HG02852 (cell line): ENCODE measurements around the gene PTCD2.

ENCODE experiments used
- ATAC-seq: cut with Tn5 transposase; IDR thresholded peaks from one replicate; pipeline ENCODE4 v1.9.1; 2021; ENCODE audit warnings: mild to moderate bottlenecking, moderate library complexity; ENCODE audit not compliant: unreplicated experiment

The PTCD2 gene, protein sequence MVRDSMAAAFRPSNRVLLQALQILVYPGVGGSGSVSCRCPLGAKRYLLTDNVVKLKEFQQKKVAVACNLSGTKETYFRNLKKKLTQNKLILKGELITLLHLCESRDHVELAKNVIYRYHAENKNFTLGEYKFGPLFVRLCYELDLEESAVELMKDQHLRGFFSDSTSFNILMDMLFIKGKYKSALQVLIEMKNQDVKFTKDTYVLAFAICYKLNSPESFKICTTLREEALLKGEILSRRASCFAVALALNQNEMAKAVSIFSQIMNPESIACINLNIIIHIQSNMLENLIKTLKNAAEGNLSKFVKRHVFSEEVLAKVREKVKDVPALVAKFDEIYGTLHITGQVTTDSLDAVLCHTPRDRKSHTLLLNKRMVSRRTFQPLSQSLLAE

DNA sequence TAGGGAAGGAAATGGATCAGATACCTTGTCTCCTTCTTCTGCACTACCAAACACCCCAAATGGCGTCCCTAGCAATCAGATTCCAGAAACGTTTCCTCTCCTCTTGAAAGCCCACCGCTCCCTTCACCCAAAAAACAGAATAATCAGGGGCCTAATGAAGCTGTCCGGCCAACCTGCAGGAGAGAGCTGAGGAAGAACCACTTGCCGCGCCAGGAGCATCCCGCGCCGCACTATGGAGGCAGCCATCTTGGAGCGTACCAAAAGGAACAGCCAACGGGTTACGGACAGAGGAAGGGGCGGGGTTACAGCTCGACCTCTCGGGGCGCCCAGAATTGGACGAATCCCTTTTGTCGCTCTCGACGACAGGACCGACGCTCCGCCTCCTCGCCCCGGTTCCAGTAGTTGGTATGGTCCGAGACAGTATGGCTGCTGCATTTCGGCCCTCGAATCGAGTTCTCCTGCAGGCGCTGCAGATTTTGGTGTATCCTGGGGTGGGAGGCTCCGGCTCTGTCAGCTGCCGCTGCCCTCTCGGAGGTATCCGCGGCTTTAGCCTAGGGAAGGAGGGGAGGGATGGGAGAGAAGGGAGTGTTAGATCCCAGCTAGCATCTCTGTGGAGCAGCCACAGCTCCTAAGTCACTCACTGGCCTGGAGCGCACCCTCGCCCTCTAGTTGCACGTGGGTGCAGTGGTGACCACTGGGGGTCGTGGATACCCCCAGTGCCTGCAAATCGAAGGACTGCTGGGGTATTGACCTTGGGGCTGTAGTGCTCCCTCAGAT is at the start of gene PTCD2, which contains the start of gene MRPS27:
PTCD2 (plus strand) TSS at position 398 of the 777 bp plus-strand sequence; CDS start at position 408, 10 bp downstream.
MRPS27 (minus strand) TSS at position 265 of the 777 bp plus-strand sequence; CDS start at position 246, 19 bp downstream.
- ATAC-seq, result peak; percentile 98

DNA sequence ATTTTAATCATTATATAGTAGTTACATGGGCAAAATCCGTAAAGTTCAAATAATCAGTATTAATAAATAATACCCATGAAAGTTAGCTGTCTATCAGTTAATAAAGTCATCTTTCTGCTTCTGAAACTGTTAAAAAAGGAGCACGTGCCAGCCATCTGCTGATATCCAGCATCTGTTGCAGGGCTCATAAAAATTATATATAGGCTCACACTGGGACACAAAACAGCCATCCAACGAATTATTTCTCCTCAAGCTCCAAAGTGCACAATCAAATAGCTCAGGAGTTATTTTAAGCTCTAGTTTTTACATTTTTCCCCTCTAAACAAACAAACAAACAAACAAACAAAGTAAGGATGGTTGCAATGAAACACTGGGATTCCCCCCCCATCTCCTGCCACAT is 48.5 kb upstream of the PTCD2 start:
- ATAC-seq, result no peak

DNA sequence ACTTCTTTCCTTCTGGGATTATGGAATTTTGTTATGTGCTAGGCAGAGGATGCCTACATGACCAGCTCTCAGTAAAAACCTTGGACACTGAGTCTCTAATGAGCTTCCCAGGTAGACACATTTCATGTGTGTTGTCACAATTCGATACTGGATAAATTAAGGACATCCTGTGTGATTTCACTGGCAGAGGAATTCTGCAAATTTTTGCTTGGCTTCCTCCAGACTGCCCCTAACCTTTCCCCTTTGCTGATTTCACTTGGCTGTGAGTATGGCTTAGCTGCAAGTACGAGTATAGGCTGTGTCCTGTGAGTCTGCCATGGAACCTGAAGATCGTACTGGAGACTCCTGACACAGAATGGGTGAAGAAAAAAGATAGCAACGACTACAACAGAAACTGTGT is 47.8 kb upstream of the PTCD2 start:
- ATAC-seq, result no peak

DNA sequence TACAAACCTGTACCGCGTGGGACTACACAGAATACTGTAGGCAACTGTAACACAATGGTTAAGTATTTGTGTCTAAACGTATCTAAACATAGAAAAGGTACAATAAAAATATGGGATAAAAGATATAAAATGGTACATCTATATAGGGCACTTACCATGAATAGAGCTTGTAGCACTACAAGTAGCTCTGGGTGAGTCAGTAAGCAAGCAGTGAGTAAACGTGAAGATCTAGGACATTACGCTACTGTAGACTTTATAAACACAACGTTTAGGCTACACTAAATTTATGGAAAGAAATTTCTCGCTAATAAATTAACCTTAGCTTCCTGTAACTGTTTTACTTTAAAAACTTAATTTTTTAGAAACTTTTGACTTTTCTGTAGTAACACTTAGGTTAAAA is 46.6 kb upstream of the PTCD2 start:
- no peak for ATAC-seq

DNA sequence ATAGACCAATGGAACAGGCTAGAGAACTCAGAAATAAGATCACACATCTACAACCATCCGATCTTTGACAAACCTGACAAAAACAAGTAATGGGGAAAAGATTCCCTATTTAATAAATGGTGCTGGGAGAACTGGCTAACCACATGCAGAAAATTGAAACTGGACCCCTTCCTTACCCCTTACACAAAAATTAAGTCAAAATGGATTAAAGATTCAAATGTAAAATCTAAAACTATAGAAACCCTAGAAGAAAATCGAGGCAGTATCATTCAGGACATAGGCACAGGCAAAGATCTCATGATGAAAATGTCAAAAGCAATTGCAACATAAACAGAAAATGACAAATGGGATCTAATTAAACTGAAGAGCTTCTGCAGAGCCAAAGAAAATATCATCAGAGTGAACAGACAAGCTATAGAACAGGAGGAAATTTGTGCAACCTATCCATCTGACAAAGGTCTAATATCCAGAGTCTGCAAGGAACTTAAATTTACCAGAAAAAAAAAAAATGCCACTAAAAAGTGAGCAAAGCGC is 43.9 kb upstream of the PTCD2 start:
- no peak for ATAC-seq

DNA sequence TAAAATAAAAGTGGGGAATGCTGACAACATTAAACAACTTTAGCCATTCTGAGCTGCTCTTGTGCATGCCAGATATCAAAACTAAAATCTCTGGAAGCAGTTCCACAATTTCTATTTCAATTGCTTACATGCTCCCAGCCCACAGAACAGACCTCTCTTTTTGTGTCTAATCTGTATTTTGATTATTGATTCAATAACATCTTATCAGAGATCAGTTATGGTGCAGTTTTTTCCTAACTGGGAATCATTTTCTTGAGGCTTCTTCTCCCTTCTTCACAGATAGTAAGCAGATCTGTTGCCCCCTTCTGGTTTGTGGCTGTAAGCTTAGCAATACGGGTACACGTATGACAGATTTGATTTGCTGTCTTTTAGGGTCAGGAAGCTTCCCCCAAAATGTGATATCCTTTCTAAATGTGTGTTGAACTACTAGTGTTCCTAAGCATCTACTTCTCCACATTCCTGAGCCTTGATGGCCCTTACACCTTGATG is 39.5 kb upstream of the PTCD2 start:
- ATAC-seq, result no peak

DNA sequence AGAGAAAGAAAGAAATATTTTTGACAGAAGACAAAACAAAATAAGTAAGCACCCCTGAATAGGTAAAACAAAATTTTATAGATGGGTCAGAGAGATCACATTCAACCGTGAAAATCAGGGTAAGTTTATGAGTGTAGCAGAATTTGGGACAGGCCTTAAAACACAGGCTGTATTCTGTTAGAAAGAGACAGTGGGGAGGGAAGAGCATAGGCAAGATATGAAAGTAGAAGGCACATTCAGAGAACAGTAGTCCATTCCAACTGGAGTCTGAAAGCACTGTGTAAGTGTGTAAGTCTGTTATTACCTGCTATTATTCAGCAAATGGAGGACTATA is 38.8 kb upstream of the PTCD2 start:
- ATAC-seq, result no peak

DNA sequence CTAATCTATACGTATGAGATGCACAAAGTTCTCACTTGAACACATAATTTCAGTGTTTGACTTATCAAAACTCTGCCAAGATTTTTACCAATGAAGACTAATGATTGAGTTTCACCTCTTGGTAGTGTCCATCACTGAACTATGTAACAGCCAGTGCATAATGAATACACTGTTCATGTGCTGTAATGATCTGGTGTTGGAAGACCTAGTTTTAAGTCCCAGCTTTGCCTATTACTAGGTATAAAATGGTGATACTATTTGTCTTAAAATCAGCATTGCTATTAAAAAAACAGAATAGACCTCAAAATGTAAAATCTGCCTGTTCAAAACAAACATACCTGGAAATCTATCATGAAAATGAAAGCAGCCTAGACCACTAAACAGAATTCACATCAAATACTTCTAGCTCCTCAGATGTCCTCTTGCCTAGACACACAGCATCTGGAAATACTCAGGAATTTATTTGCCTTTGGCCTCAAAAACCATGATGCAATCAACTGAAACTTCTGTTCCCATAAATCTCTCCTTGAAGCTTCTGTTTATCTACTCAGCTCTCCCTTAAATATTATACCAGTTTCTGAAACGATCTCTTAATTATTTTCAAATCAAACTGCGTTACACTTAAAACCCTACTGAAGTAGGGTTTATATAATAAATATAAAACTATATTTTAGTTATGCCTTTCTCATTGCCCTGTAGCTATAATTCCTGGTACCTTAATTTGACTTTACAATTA is 38.2 kb upstream of the PTCD2 start:
- no peak for ATAC-seq

DNA sequence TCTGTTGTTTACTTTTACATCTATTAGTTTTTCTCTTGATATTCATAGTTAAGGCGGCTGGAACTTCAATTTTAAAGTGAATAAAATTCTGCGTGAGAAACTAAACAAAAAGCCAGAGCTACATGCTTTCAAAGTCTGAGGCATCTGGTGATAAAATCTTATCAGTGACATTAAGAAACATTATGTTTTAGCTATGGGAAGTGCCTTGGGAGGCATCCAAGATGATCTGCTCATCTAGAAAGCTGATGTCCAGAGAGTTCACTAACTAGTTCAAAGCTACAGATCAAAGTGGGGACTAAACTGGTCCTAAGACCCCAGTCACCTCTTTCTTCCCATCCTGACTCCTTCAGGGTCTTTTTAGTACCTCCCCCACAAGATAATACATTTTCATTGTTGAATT is 37.3 kb upstream of the PTCD2 start:
- ATAC-seq, result no peak

DNA sequence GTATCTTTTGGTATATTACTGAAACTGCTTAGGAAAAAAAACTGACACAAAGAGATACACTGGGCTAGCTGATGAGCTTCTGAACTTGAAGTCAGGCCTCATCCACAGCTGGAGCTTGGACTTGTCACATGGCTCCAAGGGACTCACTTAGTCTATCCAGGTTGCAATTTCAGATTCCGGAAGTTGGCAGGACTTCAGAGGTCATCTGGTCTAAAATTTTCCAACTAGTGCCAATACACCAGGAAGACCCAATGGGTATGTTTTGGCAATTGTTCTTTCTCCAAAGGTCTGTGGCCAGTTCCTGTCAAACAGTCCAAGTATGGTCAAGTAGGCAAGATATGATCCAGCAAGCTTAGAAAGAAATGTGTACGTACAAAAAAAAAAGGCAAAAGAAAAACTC is 36.8 kb upstream of the PTCD2 start:
- ATAC-seq, result no peak

DNA sequence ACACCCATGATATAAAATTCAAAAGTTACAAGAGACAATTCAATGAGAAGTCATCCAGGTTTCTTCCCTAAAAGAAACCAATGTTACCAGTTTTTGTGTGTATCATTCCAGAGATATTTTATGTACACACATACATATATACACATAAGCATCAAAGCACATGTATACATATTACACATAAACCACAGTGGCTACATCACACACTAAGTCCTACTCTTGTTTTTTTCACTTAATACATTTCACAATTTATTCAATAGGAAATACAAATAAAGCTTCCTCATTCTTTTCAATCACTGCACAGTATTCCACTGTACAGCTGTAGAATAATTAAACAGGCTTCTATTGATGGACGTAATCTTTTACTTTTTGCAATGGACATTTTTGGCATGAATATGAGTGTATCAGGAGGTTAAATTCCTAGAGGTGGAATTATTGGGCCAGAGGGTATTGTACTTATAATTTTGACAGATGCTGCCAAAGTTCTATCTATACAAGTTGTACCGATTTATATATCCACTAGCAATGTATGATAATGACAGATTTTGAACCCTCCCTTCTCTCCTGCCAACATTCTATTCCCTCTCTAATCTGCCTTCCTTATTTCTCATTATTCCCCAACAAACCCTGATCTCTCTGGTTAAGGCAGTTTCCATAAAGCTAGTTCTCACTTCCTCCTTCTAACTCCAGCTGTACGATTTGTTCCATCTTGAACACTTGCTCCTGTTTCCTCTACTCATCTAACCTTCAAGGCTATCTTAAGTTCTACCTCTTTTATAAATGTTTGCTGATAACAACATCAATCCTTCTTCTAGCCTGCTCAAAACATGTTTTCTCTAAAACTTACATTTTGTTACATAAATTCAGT is 35.4 kb upstream of the PTCD2 start:
- ATAC-seq, result no peak

DNA sequence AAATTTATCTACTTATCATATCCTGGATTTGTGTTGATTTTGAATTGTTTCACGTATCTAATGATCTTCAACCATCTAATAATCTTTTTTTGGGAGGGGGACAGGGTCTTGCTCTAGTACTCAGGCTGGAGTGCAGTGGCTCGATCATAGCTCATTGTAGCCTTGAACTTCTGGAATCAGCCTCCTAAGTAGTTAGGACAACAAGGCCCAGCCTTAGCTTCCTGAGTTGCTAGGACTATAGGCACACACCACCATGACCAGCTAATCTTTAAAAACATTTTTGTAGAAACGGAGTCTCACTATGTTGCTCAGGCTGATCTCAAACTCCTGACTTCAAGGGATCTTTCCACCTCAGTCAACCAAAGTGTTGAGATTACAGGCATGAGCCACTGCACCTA is 34.8 kb upstream of the PTCD2 start:
- ATAC-seq, result no peak

DNA sequence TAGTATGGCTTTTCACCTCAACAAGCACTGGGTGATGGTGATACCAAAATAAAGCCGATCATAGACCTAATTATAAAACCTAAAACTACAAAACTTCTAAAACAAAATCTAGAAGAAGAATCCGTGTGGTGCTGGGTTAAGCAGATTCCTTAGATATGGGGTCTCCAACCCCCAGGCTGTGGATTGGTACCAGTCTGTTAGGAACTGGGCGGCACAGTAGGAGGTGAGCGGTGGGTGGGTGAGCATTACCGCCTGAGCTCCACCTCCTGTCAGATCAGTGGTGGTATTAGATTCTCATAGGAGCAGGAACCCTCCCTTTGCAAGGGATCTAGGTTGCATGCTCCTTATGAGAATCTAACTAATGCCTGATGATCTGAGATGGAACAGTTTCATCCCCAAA is 33.4 kb upstream of the PTCD2 start:
- ATAC-seq, result no peak

DNA sequence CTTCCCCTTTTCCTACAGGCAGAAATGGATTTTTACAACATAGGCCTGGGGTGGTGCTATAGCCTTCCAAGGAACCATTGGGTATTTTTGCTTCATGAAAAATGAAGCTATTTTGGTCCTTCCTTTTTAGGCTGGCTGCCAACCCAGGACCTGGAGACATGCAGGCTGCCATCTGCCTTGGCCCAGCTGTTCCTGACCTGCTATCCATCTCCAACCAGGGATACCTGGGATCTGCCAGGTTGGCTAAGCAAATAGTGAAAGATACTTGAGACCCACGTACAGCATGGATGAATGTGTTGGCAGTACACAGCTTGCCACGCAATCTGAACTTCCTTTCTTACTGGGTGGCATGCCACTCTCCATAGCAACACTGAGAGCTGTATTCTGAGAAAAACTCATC is 31.2 kb upstream of the PTCD2 start:
- no peak for ATAC-seq

DNA sequence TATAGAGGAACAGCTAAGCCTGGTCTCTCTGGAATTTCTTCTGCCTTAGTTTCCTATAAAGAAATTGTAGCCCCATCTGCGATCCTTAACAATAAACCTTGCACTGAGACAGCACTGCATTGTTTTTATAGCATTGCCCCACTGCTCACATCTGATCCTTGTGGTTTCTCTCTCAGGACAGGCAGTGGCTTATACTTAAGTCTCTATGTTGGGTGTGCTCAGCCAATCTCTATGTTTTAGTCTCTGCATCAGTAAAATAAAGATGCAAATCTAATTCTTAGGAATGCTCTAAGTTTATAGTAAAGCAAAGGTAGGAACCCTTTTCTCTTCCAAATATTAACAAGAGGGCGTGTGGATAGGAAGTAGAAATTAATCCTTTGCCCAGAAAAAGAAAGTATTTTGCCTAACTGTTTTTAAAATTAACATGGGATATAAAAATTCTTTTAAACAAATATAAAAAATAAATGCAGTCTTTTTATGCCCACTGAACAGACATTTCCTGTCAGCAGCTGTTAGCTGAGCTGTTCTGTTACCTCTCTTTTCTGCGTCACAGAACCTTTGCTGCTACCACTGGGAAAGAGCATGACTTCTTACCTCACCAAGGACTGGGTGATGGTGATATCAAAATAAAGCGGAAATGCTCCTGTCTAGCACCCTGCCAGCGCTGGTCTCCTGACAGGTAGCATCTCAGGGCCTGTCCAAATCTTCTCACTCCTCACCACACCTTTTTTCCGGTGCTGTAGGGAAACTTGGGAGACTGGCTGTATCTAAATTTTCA is 29.6 kb upstream of the PTCD2 start:
- no peak for ATAC-seq

DNA sequence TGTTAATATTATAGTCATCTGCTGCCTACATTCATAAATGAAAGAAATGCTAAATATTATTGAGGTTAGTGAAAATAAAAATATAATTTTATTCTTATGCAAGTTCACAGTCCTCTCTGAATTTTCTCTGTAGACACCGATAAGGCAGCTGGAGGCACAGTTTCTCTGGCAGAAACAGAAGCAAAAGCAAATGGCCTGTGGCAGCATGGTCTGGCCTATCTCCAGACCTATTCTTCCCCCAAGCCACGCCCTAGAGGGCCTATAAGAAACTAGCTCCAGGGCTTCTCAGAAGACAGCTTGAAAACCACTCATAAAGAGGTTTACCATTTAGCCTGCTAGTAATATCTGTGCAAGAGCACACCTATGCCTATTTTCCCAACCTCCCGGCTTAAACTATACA is 28.6 kb upstream of the PTCD2 start:
- ATAC-seq, result no peak

DNA sequence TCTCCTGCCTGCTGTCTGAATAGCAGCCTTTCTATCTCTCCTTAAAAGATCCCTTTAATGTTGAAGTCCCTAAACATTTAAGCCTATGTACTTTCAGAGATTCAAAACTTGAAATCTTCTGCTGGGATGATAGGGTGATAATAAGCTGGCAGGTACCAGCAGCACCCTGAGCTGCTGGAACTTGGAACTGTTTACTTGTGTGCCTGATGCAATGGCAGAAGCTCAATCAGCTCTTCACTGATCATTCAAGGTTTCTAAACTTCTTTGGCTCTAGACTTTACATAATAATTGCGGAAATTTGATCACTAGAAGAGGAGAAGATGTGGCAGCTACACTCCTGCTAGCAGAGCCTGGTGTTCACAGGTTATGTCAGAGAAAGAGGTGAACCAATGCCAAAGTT is 27.8 kb upstream of the PTCD2 start:
- no peak for ATAC-seq

DNA sequence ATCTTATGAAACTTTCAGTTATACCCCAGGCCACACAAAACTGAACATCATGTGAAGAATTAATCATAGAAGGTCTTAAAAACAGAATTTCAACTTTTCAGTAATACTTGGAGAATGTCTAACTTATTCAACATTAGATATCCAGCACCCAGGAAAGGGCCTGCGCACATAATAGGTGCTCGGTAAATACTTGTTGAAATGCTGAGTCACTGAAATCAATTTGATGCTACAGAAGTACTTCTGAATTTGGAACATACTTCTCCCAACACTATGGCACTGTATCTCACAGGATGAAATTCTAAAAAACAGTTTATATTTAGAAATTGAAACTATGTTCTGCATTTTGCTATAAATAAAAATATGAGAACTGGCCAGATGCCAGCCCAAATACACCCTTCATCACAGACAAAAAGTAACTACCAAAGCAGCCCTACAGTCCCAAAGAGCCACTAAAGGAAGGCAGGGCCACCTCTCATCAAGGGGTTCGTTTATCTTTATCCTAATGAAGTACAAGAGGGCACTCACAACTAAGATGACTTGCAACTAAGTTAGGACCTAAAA is 26.6 kb upstream of the PTCD2 start:
- no peak for ATAC-seq

DNA sequence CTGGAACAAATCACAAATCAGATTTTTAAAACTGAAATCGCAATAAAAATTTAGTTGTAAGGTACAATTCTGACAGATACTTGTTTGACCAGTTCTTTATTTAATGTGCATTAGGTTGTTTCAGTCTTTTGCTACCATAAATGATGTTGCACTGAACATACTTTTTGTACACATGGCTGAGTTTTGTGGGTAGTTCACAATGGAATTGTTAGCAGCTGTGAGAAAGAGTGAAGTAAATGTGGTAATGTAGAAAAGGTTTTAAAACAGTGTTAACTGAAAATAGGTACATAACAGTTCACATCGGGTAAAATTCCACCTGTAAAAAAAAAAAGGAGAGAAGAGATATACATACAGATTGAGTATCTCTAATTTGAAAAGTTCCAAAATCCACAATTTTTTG is 25.7 kb upstream of the PTCD2 start:
- no peak for ATAC-seq
